GM12878 (cell line): ENCODE data around the gene ARL9. TPM values are rescaled to one million over a fixed set of nuclear protein-coding genes. Genes with fewer than 3 reads are reported as not detected.

Experiments used
- ATAC-seq: fragments of 200-7000 bp; cut with Tn5 transposase; 3 replicates; pipeline ENCODE4 v1.9.1; 2020; ENCODE audit warnings: mild to moderate bottlenecking, moderate library complexity
- BruUV-seq: library from RNA; stranded (reverse); fragments of 400-500 nt; replicated peaks from 2 replicates; lab custom pipeline; 2021; lab: Mats Ljungman, UMichigan
- CTCF ChIA-PET: fragments of 300-600 bp; sonication (Branson Sonifier 250); formaldehyde crosslinking; extraction: SDS; loops from one replicate; lab custom pipeline; 2021; ENCODE audit warnings: inconsistent platforms; lab: Yijun Ruan, JAX
- POLR2A ChIA-PET: fragments of 350-600 bp; formaldehyde crosslinking; extraction: SDS; loops from one replicate; lab custom pipeline; 2021; ENCODE audit warnings: inconsistent platforms; lab: Charles Lee
- RAD21 ChIA-PET: fragments of 300-600 bp; sonication (Branson Sonifier 250); formaldehyde crosslinking; loops from one replicate; lab custom pipeline; 2023; ENCODE audit warnings: antibody characterized with exemption; ENCODE audit not compliant: unreplicated experiment; lab: Charles Lee
- SMC1A ChIA-PET: fragments of 300-600 bp; sonication (Branson Sonifier 250); formaldehyde crosslinking; loops from one replicate; lab custom pipeline; 2023; ENCODE audit not compliant: unreplicated experiment, uncharacterized antibody; lab: Charles Lee
- DNase-seq: peaks from one replicate; pipeline ENCODE4 v3.0.0-alpha.2; 2011; ENCODE audit warnings: low read depth, low spot score
- FAIRE-seq: peaks from 3 replicates; lab custom pipeline; 2011; peaks lifted over from hg19 to GRCh38; lab: Jason Lieb, UNC
- H2AFZ ChIP-seq: 2 replicates; pipeline ENCODE4 v1.6.0; 2011; ENCODE audit warnings: low read depth, low read length, control low read depth; ENCODE audit not compliant: control insufficient read depth
- H3K27ac ChIP-seq: 2 replicates; pipeline ENCODE4 v1.5.1; 2011; ENCODE audit warnings: control low read depth; ENCODE audit not compliant: control insufficient read depth, insufficient read depth
- H3K27me3 ChIP-seq, 2 experiments: replicated peaks in 1 of 2; 2 replicates each; pipeline versions ENCODE4 v1.6.0 to v1.6.1; 2011; ENCODE audit warnings: low read length in 1 of 2; ENCODE audit not compliant: control insufficient read depth in 2 of 2, insufficient read depth in 2 of 2
- H3K36me3 ChIP-seq, 2 experiments: 2 replicates each; pipeline ENCODE4 v1.5.1; 2011; ENCODE audit warnings: low read length in 1 of 2; ENCODE audit not compliant: control insufficient read depth in 2 of 2, insufficient read depth in 2 of 2
- H3K4me1 ChIP-seq: 2 replicates; pipeline ENCODE4 v1.6.1; 2011; ENCODE audit warnings: mild to moderate bottlenecking, low read length, moderate library complexity, mixed read lengths; ENCODE audit not compliant: control insufficient read depth, insufficient read depth
- H3K4me2 ChIP-seq: 2 replicates; pipeline ENCODE4 v1.6.0; 2011; ENCODE audit warnings: control low read depth; ENCODE audit not compliant: control insufficient read depth, insufficient read depth
- H3K4me3 ChIP-seq: fragments of 200-600 bp; sonication (generic); 2 replicates; pipeline ENCODE4 v1.5.1; 2016
- H3K79me2 ChIP-seq: 2 replicates; pipeline ENCODE4 v1.6.0; 2011; ENCODE audit warnings: low read length; ENCODE audit not compliant: control insufficient read depth, insufficient read depth
- H3K9ac ChIP-seq: 2 replicates; pipeline ENCODE4 v1.8.0; 2011; ENCODE audit warnings: low read length, control low read depth, mixed read lengths; ENCODE audit not compliant: control insufficient read depth, insufficient read depth
- H3K9me3 ChIP-seq: replicated peaks from 3 replicates; pipeline ENCODE4 v1.5.1; 2011; ENCODE audit warnings: mild to moderate bottlenecking, low read length; ENCODE audit not compliant: control insufficient read depth, insufficient read depth
- H4K20me1 ChIP-seq: 2 replicates; pipeline ENCODE4 v1.6.0; 2011; ENCODE audit not compliant: control insufficient read depth, insufficient read depth
- ESRRA ChIP-seq: IDR thresholded peaks from 2 replicates; pipeline ENCODE4 v1.6.1; 2012; ENCODE audit warnings: mild to moderate bottlenecking, low read length, improper control_type of control experiment
- FOXK2 ChIP-seq: fragments of 450-650 bp; IDR thresholded peaks from 2 replicates; pipeline ENCODE4 v1.6.1; 2017; ENCODE audit warnings: mild to moderate bottlenecking, moderate library complexity
- NRF1 ChIP-seq: conservative IDR thresholded peaks from 2 replicates; pipeline ENCODE4 v1.6.1; 2011; ENCODE audit warnings: mild to moderate bottlenecking, low read depth, low read length, improper control_type of control experiment
- SIX5 ChIP-seq: IDR thresholded peaks from 2 replicates; pipeline ENCODE4 v1.6.1; 2011; ENCODE audit warnings: mild to moderate bottlenecking, low read depth, low read length, moderate library complexity; ENCODE audit not compliant: severe bottlenecking
- SREBF2 ChIP-seq: IDR thresholded peaks from 2 replicates; pipeline ENCODE4 v1.6.1; 2012; ENCODE audit warnings: mild to moderate bottlenecking, low read length
- YY1 ChIP-seq: IDR thresholded peaks from 2 replicates; pipeline ENCODE4 v1.6.1; 2011; ENCODE audit warnings: low read depth, mild to moderate bottlenecking, low read length
- ZNF384 ChIP-seq: IDR thresholded peaks from 2 replicates; pipeline ENCODE4 v1.6.1; 2012; ENCODE audit warnings: low read depth, mild to moderate bottlenecking, low read length, improper control_type of control experiment, borderline replicate concordance
- WGBS: methylation state at CpG from one replicate; pipeline ENCODE4 v1.1.6; 2016; ENCODE audit warnings: low lambda C conversion rate; ENCODE audit not compliant: insufficient replicate concordance, insufficient coverage; ENCODE audit errors: missing lambda C conversion rate; 5-methylcytosine and 5-hydroxymethylcytosine counted together
- in situ Hi-C: fragments of 300-500 bp; cut with MboI; formaldehyde crosslinking; loops from 9 replicates; pipeline ENCODE4 v1.14.3; 2018; ENCODE audit warnings: mixed read lengths
- intact Hi-C: fragments of 100-400 bp; cut with micrococcal nuclease; formaldehyde crosslinking; loops from one replicate; pipeline ENCODE4 v1.14.2; 2022; ENCODE audit not compliant: unreplicated experiment
- polyA plus RNA-seq, 11 experiments: library from polyadenylated mRNA; depleted of rRNA in 4 of 11; unstranded in 6 of 11; stranded (reverse) in 5 of 11; fragments of >200 nt; fragmentation: Nextera tagmentation in 4 of 11; fragmentation: Illumina TruSeq in 1 of 11; extraction: Ambion mirVana in 4 of 11; extraction: Trizol in 1 of 11; gene quantifications; 1 replicate in 1 of 11; 2 replicates in 10 of 11; pipeline versions ENCODE4 v1.2.1 to v1.2.3, GENCODE V29; 2011 to 2016; ENCODE audit warnings: inconsistent platforms in 2 of 11, missing spikeins in 2 of 11, low read depth in 1 of 11
- total RNA-seq, 4 experiments: library from RNA; depleted of rRNA in 3 of 4; stranded (reverse); fragments of >200 nt in 3 of 4; fragmentation: Illumina TruSeq in 1 of 4; extraction: Trizol in 1 of 4; gene quantifications; 2 replicates each; pipeline versions ENCODE4 v1.2.1 to v1.2.3, GENCODE V29; 2013 to 2021
- TF ChIP-seq, protein P1 (sequence below): fragments of 150-350 bp; IDR thresholded peaks from 2 replicates; pipeline ENCODE4 v1.6.1; 2014; ENCODE audit warnings: mild to moderate bottlenecking, low read depth, low read length
- TF ChIP-seq, protein P2 (sequence below): fragments of 450-650 bp; formaldehyde crosslinking; IDR thresholded peaks from 2 replicates; pipeline ENCODE4 v1.4.0; 2022; ENCODE audit warnings: mild to moderate bottlenecking, moderate library complexity
- TF ChIP-seq, protein P3 (sequence below): fragments of 450-650 bp; IDR thresholded peaks from 2 replicates; pipeline ENCODE4 v1.6.1; 2018; ENCODE audit warnings: mild to moderate bottlenecking, low read depth, moderate library complexity; ENCODE audit not compliant: partially characterized antibody
- TF ChIP-seq, protein P4 (sequence below): fragments of 450-650 bp; formaldehyde crosslinking; IDR thresholded peaks from 2 replicates; pipeline ENCODE4 v1.5.0; 2022; ENCODE audit warnings: mild to moderate bottlenecking, missing genetic modification characterization

Gene ARL9
- total and polyA plus RNA-seq, 10 of the 15 experiments (the other 5 are each of a cell fraction or from before 2014, with no cell fraction given), result not detected

DNA sequence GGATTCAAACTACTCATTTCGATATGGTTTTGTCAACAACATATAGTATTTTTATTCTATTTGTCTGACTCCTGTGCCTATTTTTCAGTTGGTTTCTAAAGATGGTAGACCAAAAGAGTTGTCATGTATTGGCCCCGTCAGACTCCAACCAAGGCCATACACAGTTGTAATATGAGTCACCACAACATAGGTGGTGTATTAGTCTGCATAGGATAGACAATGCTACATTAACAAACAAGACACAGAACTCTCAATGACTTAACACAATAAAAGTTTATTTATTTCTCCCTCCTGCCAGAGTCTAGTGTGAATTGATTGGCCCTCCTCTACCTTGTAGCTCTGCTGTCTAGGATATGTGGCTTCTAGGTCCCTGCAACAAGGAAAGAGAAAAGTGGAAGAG is 45.9 kb downstream of the ARL9 start:
- DNase-seq (no peak), FAIRE-seq (no peak), ATAC-seq (no peak)
- no TSS peak for BruUV-seq
- SMC1A ChIA-PET, result interaction anchor here (1.2 kb wide), 1 partner anchor 126 kb away, joined by 3 read pairs; no protein-coding TSS in a partner anchor
- RAD21 ChIA-PET, result no interaction called here
- Histone ChIP-seq H3K79me2 (no peaks in the 10 kb centered on the region), H3K4me2 (no peak overlapping the region), H3K27me3 (no peaks in the 10 kb centered on the region), H3K27ac (no peak overlapping the region), H2AFZ (no peak overlapping the region), H3K4me3 (no peak overlapping the region), H4K20me1 (no peaks in the 10 kb centered on the region), H3K9me3 (no peaks in the 10 kb centered on the region), H3K4me1 (no peaks in the 10 kb centered on the region), H3K9ac (no peak overlapping the region), H3K36me3 (no peaks in the 10 kb centered on the region)
- CTCF ChIA-PET, result interaction anchor here (2.4 kb wide), 1 partner anchor 285 kb away, joined by 6 read pairs; no protein-coding TSS in a partner anchor
- intact Hi-C loops (no loop called here), in situ Hi-C loops (no loop called here)
- WGBS, result 63% methylated on average over 2 of the region's 2 CpGs
- POLR2A ChIA-PET, result no interaction called here
- TF ChIP-seq YY1 (no peak), FOXK2 (no peak), ZNF384 (no peak), ESRRA (no peak), SIX5 (no peak), SREBF2 (no peak), NRF1 (no peak)
- TF ChIP-seq, protein P1, sequence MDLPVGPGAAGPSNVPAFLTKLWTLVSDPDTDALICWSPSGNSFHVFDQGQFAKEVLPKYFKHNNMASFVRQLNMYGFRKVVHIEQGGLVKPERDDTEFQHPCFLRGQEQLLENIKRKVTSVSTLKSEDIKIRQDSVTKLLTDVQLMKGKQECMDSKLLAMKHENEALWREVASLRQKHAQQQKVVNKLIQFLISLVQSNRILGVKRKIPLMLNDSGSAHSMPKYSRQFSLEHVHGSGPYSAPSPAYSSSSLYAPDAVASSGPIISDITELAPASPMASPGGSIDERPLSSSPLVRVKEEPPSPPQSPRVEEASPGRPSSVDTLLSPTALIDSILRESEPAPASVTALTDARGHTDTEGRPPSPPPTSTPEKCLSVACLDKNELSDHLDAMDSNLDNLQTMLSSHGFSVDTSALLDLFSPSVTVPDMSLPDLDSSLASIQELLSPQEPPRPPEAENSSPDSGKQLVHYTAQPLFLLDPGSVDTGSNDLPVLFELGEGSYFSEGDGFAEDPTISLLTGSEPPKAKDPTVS, result no peak
- TF ChIP-seq, protein P2, sequence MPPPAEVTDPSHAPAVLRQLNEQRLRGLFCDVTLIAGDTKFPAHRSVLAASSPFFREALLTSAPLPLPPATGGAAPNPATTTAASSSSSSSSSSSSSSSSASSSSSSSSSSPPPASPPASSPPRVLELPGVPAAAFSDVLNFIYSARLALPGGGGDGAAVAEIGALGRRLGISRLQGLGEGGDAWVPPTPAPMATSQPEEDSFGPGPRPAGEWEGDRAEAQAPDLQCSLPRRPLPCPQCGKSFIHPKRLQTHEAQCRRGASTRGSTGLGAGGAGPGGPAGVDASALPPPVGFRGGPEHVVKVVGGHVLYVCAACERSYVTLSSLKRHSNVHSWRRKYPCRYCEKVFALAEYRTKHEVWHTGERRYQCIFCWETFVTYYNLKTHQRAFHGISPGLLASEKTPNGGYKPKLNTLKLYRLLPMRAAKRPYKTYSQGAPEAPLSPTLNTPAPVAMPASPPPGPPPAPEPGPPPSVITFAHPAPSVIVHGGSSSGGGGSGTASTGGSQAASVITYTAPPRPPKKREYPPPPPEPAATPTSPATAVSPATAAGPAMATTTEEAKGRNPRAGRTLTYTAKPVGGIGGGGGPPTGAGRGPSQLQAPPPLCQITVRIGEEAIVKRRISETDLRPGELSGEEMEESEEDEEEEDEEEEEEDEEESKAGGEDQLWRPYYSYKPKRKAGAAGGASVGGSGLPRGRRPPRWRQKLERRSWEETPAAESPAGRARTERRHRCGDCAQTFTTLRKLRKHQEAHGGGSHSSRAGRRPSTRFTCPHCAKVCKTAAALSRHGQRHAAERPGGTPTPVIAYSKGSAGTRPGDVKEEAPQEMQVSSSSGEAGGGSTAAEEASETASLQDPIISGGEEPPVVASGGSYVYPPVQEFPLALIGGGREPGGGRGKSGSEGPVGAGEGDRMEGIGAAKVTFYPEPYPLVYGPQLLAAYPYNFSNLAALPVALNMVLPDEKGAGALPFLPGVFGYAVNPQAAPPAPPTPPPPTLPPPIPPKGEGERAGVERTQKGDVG (CRISPR knock-in tag), result no peak
- TF ChIP-seq, protein P3, sequence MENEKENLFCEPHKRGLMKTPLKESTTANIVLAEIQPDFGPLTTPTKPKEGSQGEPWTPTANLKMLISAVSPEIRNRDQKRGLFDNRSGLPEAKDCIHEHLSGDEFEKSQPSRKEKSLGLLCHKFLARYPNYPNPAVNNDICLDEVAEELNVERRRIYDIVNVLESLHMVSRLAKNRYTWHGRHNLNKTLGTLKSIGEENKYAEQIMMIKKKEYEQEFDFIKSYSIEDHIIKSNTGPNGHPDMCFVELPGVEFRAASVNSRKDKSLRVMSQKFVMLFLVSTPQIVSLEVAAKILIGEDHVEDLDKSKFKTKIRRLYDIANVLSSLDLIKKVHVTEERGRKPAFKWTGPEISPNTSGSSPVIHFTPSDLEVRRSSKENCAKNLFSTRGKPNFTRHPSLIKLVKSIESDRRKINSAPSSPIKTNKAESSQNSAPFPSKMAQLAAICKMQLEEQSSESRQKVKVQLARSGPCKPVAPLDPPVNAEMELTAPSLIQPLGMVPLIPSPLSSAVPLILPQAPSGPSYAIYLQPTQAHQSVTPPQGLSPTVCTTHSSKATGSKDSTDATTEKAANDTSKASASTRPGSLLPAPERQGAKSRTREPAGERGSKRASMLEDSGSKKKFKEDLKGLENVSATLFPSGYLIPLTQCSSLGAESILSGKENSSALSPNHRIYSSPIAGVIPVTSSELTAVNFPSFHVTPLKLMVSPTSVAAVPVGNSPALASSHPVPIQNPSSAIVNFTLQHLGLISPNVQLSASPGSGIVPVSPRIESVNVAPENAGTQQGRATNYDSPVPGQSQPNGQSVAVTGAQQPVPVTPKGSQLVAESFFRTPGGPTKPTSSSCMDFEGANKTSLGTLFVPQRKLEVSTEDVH, result no peak
- TF ChIP-seq, protein P4, sequence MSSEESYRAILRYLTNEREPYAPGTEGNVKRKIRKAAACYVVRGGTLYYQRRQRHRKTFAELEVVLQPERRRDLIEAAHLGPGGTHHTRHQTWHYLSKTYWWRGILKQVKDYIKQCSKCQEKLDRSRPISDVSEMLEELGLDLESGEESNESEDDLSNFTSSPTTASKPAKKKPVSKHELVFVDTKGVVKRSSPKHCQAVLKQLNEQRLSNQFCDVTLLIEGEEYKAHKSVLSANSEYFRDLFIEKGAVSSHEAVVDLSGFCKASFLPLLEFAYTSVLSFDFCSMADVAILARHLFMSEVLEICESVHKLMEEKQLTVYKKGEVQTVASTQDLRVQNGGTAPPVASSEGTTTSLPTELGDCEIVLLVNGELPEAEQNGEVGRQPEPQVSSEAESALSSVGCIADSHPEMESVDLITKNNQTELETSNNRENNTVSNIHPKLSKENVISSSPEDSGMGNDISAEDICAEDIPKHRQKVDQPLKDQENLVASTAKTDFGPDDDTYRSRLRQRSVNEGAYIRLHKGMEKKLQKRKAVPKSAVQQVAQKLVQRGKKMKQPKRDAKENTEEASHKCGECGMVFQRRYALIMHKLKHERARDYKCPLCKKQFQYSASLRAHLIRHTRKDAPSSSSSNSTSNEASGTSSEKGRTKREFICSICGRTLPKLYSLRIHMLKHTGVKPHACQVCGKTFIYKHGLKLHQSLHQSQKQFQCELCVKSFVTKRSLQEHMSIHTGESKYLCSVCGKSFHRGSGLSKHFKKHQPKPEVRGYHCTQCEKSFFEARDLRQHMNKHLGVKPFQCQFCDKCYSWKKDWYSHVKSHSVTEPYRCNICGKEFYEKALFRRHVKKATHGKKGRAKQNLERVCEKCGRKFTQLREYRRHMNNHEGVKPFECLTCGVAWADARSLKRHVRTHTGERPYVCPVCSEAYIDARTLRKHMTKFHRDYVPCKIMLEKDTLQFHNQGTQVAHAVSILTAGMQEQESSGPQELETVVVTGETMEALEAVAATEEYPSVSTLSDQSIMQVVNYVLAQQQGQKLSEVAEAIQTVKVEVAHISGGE (CRISPR knock-in tag), result no peak
